Neural cell (in vitro differentiated cells): ENCODE data around the gene ANKMY1. TPM values are rescaled to one million over a fixed set of nuclear protein-coding genes. Genes with fewer than 3 reads are reported as not detected.

Experiments used
- H2AFZ ChIP-seq: fragments of 200-600, 300-800 bp; sonication (generic), shearing (Covaris generic); 2 replicates; pipeline ENCODE4 v1.6.0; 2014; ENCODE audit warnings: low read depth, mild to moderate bottlenecking, antibody characterized with exemption, low read length, moderate library complexity
- H3F3A ChIP-seq: fragments of 200-600 bp; shearing (Covaris generic); 2 replicates; pipeline ENCODE4 v1.6.1; 2016; ENCODE audit warnings: mild to moderate bottlenecking, moderate library complexity, mixed read lengths, antibody characterized with exemption, low read length; ENCODE audit not compliant: insufficient read depth, poor library complexity, severe bottlenecking
- H3K27ac ChIP-seq: fragments of 200-600, 300-800 bp; sonication (generic), shearing (Covaris generic); 2 replicates; pipeline ENCODE4 v1.5.1; 2014; ENCODE audit warnings: mild to moderate bottlenecking, low read length, moderate library complexity
- H3K27me3 ChIP-seq: fragments of 300-800, 200-600 bp; sonication (generic), shearing (Covaris generic); 2 replicates; pipeline ENCODE4 v1.6.0; 2014; ENCODE audit warnings: mild to moderate bottlenecking, low read depth, low read length, moderate library complexity; ENCODE audit not compliant: insufficient read depth
- H3K36me3 ChIP-seq: fragments of 300-800, 200-600 bp; sonication (generic), shearing (Covaris generic); 2 replicates; pipeline ENCODE4 v1.5.1; 2014; ENCODE audit warnings: mild to moderate bottlenecking, antibody characterized with exemption, low read length, moderate library complexity; ENCODE audit not compliant: insufficient read depth
- H3K4me2 ChIP-seq: fragments of 300-800, 200-600 bp; sonication (generic), shearing (Covaris generic); 2 replicates; pipeline ENCODE4 v1.6.0; 2014; ENCODE audit warnings: mild to moderate bottlenecking, low read length
- H3K4me3 ChIP-seq: fragments of 300-800, 200-600 bp; sonication (generic), shearing (Covaris generic); 2 replicates; pipeline ENCODE4 v1.5.1; 2014; ENCODE audit warnings: mild to moderate bottlenecking, low read length, moderate library complexity
- H3K79me2 ChIP-seq: fragments of 200-600 bp; shearing (Covaris generic); replicated peaks from 2 replicates; pipeline ENCODE4 v1.6.0; 2014; ENCODE audit warnings: mild to moderate bottlenecking, low read length, moderate library complexity; ENCODE audit not compliant: insufficient read depth
- H3K9ac ChIP-seq: fragments of 300-800, 200-600 bp; sonication (generic), shearing (Covaris generic); 2 replicates; pipeline ENCODE4 v1.6.1; 2016; ENCODE audit warnings: mild to moderate bottlenecking, low read length, mixed read lengths
- H3K9me2 ChIP-seq: fragments of 200-600 bp; shearing (Covaris generic); 2 replicates; pipeline ENCODE4 v1.6.1; 2016; ENCODE audit warnings: mild to moderate bottlenecking, low read length, mixed read lengths; ENCODE audit not compliant: insufficient read depth
- H3K9me3 ChIP-seq: fragments of 200-600, 300-800 bp; sonication (generic), shearing (Covaris generic); 2 replicates; pipeline ENCODE4 v1.6.1; 2016; ENCODE audit warnings: mild to moderate bottlenecking, mixed run types, low read length, moderate library complexity, mixed read lengths
- H4K20me1 ChIP-seq: fragments of 200-600 bp; shearing (Covaris generic); 2 replicates; pipeline ENCODE4 v1.6.1; 2016; ENCODE audit warnings: mild to moderate bottlenecking, mixed run types; ENCODE audit not compliant: insufficient read depth
- EP300 ChIP-seq: fragments of 450-650 bp; conservative IDR thresholded peaks from 2 replicates; pipeline ENCODE4 v1.6.1; 2014; ENCODE audit warnings: antibody characterized with exemption, mild to moderate bottlenecking, moderate library complexity; ENCODE audit not compliant: poor library complexity, severe bottlenecking
- EZH2 ChIP-seq: fragments of 200-600, 300-800 bp; shearing (Covaris generic), sonication (generic); IDR thresholded peaks from 2 replicates; pipeline ENCODE4 v1.6.1; 2014; ENCODE audit warnings: antibody characterized with exemption, low read length, borderline replicate concordance, mild to moderate bottlenecking; ENCODE audit not compliant: insufficient read depth, poor library complexity, severe bottlenecking
- MXI1 ChIP-seq: fragments of 450-650 bp; conservative IDR thresholded peaks from 2 replicates; pipeline ENCODE4 v1.6.1; 2014; ENCODE audit warnings: antibody characterized with exemption, mild to moderate bottlenecking; ENCODE audit not compliant: poor library complexity, severe bottlenecking
- POLR2AphosphoS5 ChIP-seq: IDR thresholded peaks from 2 replicates; pipeline ENCODE4 v1.6.1; 2012
- RAD21 ChIP-seq: fragments of 450-650 bp; conservative IDR thresholded peaks from 2 replicates; pipeline ENCODE4 v1.6.1; 2014; ENCODE audit warnings: antibody characterized with exemption, mild to moderate bottlenecking, moderate library complexity
- SMC3 ChIP-seq: fragments of 450-650 bp; conservative IDR thresholded peaks from 2 replicates; pipeline ENCODE4 v1.6.1; 2014; ENCODE audit warnings: antibody characterized with exemption, mild to moderate bottlenecking, moderate library complexity; ENCODE audit not compliant: poor library complexity
- TAF1 ChIP-seq: IDR thresholded peaks from 2 replicates; pipeline ENCODE4 v1.6.1; 2012; ENCODE audit warnings: low read depth
- polyA plus RNA-seq: library from polyadenylated mRNA; depleted of rRNA; stranded (reverse); fragments of >200 nt; gene quantifications from 2 replicates; pipeline ENCODE4 v1.2.3, GENCODE V29; 2014
- TF ChIP-seq, protein P1 (sequence below): fragments of 450-650 bp; IDR thresholded peaks from 2 replicates; pipeline ENCODE4 v1.5.1; 2014; ENCODE audit warnings: antibody characterized with exemption, mild to moderate bottlenecking, moderate library complexity; ENCODE audit not compliant: poor library complexity, severe bottlenecking
- TF ChIP-seq, protein P2 (sequence below): IDR thresholded peaks from 2 replicates; pipeline ENCODE4 v1.6.1; 2012; ENCODE audit warnings: borderline replicate concordance

Gene ANKMY1
- polyA plus RNA-seq, 1 donor from 2014 or later: 6.6 TPM

DNA sequence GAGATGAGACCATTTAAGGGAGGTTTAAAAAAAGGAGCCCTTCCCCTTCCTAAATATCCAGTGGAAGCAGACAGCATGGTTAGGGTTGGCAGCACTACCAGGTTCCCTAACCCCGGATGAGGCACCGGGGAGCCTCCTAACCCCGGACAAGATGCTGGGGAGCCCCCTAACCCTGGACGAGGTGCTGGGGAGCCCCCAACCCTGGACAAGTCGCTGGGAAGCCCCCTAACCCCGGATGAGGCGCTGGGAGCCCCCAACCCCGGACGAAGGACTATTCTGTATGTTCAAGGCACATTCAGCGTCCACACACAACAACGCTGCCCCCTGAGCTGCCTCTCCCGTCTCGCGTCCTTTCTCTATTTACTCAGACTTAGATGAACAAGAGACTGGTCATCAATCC, 51.9 kb downstream of the ANKMY1 start:
- no peaks in the 10 kb centered on the region for H3K36me3 ChIP-seq
- TF ChIP-seq SMC3: no peak
- no peak for TF ChIP-seq EP300
- TF ChIP-seq MXI1: no peak
- TF ChIP-seq TAF1: no peak
- TF ChIP-seq, protein P1, sequence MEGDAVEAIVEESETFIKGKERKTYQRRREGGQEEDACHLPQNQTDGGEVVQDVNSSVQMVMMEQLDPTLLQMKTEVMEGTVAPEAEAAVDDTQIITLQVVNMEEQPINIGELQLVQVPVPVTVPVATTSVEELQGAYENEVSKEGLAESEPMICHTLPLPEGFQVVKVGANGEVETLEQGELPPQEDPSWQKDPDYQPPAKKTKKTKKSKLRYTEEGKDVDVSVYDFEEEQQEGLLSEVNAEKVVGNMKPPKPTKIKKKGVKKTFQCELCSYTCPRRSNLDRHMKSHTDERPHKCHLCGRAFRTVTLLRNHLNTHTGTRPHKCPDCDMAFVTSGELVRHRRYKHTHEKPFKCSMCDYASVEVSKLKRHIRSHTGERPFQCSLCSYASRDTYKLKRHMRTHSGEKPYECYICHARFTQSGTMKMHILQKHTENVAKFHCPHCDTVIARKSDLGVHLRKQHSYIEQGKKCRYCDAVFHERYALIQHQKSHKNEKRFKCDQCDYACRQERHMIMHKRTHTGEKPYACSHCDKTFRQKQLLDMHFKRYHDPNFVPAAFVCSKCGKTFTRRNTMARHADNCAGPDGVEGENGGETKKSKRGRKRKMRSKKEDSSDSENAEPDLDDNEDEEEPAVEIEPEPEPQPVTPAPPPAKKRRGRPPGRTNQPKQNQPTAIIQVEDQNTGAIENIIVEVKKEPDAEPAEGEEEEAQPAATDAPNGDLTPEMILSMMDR: no peak
- TF ChIP-seq, protein P2, sequence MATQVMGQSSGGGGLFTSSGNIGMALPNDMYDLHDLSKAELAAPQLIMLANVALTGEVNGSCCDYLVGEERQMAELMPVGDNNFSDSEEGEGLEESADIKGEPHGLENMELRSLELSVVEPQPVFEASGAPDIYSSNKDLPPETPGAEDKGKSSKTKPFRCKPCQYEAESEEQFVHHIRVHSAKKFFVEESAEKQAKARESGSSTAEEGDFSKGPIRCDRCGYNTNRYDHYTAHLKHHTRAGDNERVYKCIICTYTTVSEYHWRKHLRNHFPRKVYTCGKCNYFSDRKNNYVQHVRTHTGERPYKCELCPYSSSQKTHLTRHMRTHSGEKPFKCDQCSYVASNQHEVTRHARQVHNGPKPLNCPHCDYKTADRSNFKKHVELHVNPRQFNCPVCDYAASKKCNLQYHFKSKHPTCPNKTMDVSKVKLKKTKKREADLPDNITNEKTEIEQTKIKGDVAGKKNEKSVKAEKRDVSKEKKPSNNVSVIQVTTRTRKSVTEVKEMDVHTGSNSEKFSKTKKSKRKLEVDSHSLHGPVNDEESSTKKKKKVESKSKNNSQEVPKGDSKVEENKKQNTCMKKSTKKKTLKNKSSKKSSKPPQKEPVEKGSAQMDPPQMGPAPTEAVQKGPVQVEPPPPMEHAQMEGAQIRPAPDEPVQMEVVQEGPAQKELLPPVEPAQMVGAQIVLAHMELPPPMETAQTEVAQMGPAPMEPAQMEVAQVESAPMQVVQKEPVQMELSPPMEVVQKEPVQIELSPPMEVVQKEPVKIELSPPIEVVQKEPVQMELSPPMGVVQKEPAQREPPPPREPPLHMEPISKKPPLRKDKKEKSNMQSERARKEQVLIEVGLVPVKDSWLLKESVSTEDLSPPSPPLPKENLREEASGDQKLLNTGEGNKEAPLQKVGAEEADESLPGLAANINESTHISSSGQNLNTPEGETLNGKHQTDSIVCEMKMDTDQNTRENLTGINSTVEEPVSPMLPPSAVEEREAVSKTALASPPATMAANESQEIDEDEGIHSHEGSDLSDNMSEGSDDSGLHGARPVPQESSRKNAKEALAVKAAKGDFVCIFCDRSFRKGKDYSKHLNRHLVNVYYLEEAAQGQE: no peak
- TF ChIP-seq POLR2AphosphoS5: no peak
- TF ChIP-seq EZH2: no peak
- TF ChIP-seq RAD21: no peak
- H3K4me2 ChIP-seq: no peak overlapping the region
- H3K27ac ChIP-seq: no peak overlapping the region
- no peaks in the 10 kb centered on the region for H3F3A ChIP-seq
- no peak overlapping the region for H2AFZ ChIP-seq
- no peak overlapping the region for H3K4me3 ChIP-seq
- no peaks in the 10 kb centered on the region for H4K20me1 ChIP-seq
- no peaks in the 10 kb centered on the region for H3K79me2 ChIP-seq
- no peak overlapping the region for H3K9ac ChIP-seq
- no peaks in the 10 kb centered on the region for H3K9me2 ChIP-seq
- no peaks in the 10 kb centered on the region for H3K9me3 ChIP-seq
- H3K27me3 ChIP-seq: no peaks in the 10 kb centered on the region

DNA sequence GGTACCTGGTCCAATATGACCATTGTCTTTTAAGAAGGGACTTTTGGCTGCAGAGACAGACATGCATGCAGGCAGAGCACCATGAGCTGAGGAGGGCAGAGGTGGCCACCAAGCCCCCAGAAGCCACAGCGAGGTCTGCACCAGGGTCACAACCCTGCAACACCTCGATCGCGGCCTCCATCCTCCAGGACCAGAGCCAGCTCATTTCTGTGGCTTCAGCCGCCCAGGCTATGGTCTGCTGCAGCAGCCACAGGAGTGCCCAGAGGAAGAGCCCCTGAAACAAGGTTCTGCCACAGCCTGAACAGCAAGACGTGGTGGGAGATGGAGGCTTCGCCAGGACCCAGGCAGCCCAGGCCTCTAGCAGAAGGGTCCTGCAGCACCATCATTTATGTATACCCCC, 53.9 kb downstream of the ANKMY1 start:
- no peaks in the 10 kb centered on the region for H3K9me2 ChIP-seq
- no peaks in the 10 kb centered on the region for H3K36me3 ChIP-seq
- TF ChIP-seq, protein P1: no peak

More for the DNA sequence above, 53.9 kb downstream of the ANKMY1 start:
- no peaks in the 10 kb centered on the region for H3F3A ChIP-seq
- no peak overlapping the region for H3K27ac ChIP-seq
- no peak overlapping the region for H3K9ac ChIP-seq
- no peak overlapping the region for H3K4me3 ChIP-seq
- H3K4me2 ChIP-seq: no peak overlapping the region
- H3K79me2 ChIP-seq: no peaks in the 10 kb centered on the region
- no peaks in the 10 kb centered on the region for H3K27me3 ChIP-seq
- no peaks in the 10 kb centered on the region for H3K9me3 ChIP-seq
- no peaks in the 10 kb centered on the region for H4K20me1 ChIP-seq
- no peak overlapping the region for H2AFZ ChIP-seq
